CD4-positive, alpha-beta T cell treated with Interleukin-2 at 100 ng/mL for 4 hours (primary cell): ENCODE results near the gene PICK1.

Source experiments
- DNase-seq: peaks from one replicate; pipeline ENCODE4 v3.0.0-alpha.2; 2020; ENCODE audit warnings: low spot score

The PICK1 gene

GRCh38 chr22:38089474-38089851, 32.3 kb downstream of the PICK1 start:
- no peak for DNase-seq

- no peak for DNase-seq
These were observed 39.9 kb downstream of the PICK1 start for GRCh38 chr22:38097058-38097457.

DNA sequence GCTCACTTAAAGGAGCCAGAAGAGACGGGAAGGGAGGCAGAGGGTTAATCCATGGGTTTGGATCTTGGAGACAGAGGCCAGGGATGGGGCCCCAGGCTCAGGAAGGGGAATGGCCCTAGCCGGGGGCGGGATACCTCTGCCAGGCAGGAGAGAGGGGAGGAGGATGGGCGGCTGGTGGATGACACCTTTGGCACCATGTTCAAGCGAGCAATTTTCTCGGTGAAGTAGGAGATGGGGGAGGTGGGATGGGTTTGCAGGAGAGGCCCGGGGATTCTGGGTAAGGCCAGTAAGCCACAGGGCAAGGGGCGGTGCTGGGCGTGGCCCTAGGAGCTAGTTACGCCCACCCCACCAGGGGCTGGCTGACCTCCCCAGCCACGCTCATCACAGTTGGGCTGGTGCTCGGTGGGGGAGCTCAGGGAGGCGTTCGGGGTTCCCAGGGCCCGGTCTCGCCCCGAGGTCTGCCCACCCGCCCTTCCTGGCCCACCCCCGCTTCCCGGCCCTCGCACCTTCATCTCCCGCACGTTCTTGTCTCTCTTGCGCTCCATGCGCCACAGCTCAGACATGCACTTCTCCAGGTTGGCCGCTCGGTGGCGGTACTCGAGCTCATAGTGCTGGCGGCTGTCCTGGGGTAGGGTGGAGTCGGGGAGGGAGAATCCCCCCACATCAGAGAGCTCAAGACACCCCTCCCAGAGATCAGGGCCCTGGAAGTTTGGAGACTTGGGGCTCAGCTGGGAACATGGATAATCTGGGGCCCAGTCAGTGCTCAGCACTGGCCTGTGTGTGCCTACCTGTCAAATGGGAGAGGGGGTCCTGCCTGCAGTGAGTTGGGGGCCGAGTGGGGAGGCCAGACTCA, 40.6 kb downstream of the PICK1 start:
- DNase-seq, result no peak

GRCh38 chr22:38098410-38099249, 41.4 kb downstream of the PICK1 start:
- no peak for DNase-seq

DNA sequence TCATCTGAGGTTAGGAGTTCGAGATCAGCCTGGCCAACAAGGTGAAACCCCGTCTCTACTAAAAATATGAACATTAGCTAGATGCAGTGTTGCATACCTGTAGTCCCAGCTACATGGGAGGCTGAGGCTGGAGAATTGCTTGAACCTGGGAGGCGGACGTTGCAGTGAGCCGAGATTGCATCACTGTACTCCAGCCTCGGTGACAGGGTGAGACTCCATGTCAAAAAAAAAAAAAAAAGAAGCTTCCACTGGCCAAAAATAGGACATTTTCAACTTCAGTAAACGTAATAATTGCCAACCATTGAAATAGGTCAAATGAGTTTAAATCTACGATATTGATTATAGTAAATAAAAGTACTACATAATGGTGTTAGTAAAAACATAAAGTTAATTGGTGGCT, 46.4 kb downstream of the PICK1 start:
- DNase-seq, result no peak

DNA sequence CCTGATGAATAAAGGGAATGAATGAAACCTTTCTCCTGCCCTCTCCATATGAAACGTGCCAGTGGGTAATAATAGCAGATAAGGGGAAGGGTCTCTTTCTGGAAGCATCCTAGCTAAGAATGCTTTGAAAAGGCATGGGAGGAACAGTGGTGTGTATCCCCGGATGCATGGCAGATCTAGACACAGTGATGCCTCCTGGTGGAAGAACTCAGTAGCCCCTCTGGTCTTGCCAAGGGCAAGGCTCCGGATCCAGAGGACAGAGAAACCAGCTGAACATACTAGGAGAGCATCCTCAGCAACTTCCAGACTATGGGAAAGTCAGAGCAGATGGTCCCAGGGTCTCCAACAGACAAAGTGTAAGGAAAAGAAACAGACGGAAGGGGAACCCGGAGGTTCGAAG, 46.9 kb downstream of the PICK1 start:
- no peak for DNase-seq

DNA sequence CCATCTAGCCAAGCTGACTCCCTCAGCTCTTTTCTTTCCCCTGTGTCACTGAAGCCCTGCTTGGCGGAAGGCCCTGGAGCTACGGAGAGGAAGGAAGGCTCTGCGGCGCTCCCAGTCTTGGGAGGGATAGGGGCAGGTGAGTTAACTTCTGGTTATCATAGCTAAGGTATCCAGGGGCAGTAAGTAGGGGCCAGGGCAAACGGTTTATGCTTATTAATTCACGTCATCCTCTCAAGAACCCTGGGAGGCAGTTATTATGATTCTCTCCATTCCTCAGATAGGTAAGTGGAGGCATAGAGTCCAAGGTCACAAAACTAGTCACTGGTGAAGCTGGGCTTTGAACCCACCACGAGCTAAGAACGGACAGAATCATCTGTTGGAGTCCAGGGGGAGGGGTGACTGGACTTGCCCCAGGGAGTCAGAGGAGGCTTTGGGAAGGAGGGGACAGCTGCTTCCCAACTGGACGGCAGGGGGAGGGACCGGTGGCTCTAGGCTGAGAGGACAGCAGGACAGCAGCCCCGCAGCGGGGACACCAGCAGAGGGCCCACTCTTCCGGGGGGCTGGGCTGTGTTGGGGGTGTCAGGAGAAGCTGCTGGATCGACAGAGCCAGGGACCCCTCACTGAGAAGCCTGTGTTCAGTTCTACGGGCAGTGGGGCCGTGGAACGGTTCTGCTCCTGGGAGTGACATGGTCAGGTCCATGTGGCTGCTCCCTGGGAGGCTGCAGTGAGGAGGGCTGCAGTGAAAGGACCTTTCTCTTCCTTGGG, 49.8 kb downstream of the PICK1 start:
- DNase-seq, result no peak

DNA sequence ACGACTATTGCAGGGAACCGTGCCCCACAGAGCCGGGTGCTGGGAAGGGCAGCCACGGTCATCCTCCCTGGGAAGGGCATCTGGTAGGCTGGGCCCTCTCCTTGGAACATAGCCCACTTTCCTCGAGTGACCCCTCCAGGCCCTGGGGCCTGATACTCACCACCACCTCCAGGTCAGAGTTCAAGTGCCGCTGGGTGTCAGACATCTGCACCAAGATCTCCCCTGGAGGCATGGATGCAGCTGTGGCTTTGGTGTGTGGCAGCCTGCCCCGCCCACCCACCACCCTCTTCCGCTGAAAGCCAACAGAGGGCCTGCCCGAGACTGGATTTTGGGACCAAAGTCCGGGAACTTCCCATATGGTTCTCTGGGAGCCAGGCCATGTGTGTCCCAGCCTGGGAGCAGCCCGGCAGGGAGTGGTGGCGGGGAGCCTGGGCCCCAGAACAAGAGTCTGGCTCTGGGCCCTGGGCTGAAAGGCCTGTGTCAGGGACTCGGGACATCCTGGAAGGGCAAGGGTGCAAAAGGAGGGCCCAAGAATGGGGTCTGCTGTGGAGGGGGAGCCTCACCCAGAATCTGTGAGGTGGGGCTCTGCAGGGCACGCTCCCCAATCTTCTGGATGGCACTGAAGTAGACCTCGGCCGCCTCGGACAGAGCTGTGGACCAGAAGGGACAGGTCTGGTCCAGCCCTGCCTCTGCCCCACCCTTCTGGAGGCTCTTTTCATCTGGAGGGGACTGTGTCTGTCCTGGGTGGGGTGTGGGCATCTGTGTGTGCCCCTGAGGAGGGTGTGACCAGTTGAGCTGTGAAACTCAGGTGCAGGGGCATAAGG, 50.7 kb downstream of the PICK1 start:
- DNase-seq, result no peak

GRCh38 chr22:38108561-38109319, 51.5 kb downstream of the PICK1 start:
- no peak for DNase-seq

GRCh38 chr22:38109371-38110001, 52.3 kb downstream of the PICK1 start:
- peak; percentile 12 for DNase-seq

DNA sequence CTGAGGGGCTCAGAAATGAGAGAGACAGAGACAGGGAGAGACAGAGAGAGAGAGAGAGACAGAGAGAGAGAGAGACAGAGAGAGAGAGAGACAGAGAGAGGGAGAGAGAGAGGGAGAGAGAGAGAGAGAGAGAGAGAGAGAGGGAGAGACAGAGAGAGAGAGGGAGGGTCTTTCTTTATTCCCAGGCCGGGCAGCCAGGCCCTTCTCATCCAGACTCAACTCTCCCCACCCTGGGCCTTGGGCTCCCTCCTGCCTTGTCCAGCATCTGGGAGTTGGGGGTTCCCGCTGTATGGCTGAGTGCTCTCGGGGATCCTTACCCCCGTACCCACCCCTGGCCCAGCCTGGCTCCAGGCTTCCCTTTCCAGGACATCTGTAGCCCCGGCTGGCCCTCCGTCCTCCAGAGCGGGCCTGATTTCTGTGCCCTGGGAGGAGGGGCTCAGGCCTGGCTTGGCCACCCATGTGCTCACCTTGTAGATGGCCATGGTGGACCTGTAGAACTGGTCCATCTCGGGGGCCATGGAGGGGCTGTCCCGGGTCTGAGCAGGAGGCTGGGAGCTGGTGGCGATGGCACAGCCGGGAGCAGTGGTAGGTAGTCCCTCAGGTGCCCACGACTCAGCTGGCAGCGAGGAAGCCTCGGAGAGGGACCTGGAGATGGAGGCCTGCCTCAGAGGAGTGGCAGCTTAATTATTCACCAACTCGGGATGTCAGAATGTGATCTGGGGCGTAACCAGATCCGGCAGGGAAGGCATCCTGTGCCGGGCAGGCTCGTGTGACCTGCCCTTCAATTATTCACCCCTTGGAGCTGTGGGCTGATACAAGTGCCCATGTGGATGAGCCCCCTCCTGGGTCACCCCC, 53.0 kb downstream of the PICK1 start, which contains the start of gene BAIAP2L2:
TSS of gene BAIAP2L2 (minus strand) at position 677 of the 855 bp plus-strand sequence. CDS start at position 518, 159 bp downstream.
- DNase-seq, result no peak

- DNase-seq, result no peak
These were observed 54.0 kb downstream of the PICK1 start for GRCh38 chr22:38110863-38111852.

DNA sequence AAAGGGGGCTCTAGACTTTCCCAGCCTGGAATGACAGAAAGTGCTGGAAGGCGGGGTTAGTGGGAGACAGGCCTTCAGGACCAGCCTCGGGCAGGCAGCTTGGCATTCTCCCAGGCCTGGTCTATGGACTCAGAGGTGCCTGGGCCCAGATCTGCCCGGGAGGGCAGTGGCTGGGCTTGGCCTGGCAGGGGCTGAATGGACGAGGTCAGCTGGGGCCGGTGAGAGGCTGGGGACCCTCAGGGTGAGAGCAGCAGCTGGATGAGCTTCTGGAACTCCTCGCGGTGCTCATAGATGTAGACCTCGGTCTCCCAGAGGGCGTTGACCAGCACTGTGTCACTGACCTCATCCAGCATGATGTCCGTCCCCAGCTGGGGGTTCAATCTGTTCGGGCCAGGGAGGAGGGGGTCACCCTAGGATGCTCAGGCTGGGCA, 54.7 kb downstream of the PICK1 start:
- no peak for DNase-seq

GRCh38 chr22:38112381-38112780, 55.2 kb downstream of the PICK1 start:
- DNase-seq, result no peak

- peak; percentile 76 for DNase-seq
These were observed 57.5 kb downstream of the PICK1 start for GRCh38 chr22:38114484-38115398.

DNA sequence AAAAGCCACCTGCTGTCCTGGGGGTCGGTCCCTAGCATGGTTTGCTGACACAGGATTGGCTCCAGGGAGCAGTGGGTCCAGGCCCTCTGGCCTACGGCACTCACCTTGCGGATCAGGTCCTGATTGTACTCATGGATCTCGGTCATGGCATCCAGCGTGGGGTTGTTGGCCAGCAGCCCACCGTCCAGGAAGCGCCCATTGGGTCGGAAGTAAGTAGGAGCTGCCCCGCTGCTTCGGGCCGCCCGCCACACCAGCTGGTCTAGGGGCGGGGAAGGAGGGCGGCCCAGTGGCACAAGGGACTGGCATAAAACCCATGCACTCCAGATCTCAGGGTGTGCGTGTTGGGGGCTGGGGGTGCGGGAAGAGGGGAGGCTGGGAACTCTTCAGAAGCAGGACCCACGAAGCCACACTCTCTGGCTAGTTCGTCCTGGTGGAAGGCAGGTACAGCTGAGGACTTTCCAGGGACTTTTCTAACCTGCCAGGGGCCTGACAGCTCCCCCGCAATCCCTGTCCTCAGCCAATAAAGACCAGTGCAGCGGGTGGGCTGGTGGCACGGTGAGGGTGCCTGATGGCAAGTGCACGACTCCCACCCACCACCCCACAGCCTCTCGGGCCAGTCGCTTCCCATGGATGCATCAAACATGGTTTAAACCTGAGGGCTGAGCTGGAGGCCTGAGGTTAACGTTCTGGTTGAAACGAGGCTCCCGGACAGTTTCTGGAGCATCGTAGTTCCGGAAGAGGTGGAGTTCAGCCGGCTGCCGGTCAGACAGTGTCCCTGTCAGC, 58.4 kb downstream of the PICK1 start:
- no peak for DNase-seq
